Effector CD8-positive, alpha-beta T cell (primary cell): ENCODE results near the gene SYNDIG1L.
A peak's percentile ranks its signal among the peaks of the same experiment; 100 is the strongest.

Experiments
- DNase-seq: peaks from one replicate; lab custom pipeline; 2025; lab: John Stamatoyannopoulos, UW

Gene SYNDIG1L

GRCh38 chr14:74362361-74362915, 63.6 kb downstream of the SYNDIG1L start:
- peak; percentile 42 for DNase-seq

- no peak for DNase-seq
Observed at GRCh38 chr14:74360163-74360562, 65.8 kb downstream of the SYNDIG1L start.

- DNase-seq: no peak
Observed at GRCh38 chr14:74358176-74358829, 67.7 kb downstream of the SYNDIG1L start.

- DNase-seq: no peak
Observed at GRCh38 chr14:74357585-74357984, 68.4 kb downstream of the SYNDIG1L start.

- DNase-seq: no peak
Observed at GRCh38 chr14:74356892-74357575, 69.0 kb downstream of the SYNDIG1L start.
